Tibial nerve (tissue), 3 donors: Measurements from ENCODE around the gene SLC16A10.

ENCODE experiments used
- POLR2A ChIP-seq, 2 donors: fragments of 450-650 bp; IDR thresholded peaks; one replicate each; pipeline ENCODE4 v1.6.1; 2017; ENCODE audit warnings: antibody characterized with exemption in 2 of 2, mild to moderate bottlenecking in 2 of 2, moderate library complexity in 2 of 2
- TF ChIP-seq, protein P1 (sequence below), 5 experiments: fragments of 200-600 bp in 3 of 5; fragments of 450-650 bp in 2 of 5; sonication (generic) in 3 of 5; IDR thresholded peaks; one replicate each; pipeline ENCODE4 v1.5.1; 2016 to 2019; ENCODE audit warnings: antibody characterized with exemption in 5 of 5, mild to moderate bottlenecking in 3 of 5, moderate library complexity in 2 of 5

DNA sequence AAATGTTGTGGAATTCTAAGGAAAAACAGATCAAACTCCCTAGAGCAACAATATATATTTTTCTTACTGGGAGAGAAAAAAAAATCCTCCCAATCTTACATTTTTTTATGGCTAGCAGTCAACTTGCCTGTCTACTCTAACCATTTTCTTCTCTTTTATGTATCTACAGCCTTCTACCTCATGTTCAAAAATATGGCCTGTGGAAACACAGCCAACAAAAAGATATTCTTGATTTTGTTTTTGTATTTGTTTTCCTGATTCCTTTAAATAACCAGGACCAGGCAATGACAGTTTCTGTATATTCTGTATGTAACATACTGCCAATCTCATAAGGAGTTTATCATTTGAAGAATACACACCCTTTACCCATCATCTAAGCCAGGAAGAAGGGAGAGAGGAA is 13.0 kb upstream of the SLC16A10 start:
- TF ChIP-seq, protein P1, sequence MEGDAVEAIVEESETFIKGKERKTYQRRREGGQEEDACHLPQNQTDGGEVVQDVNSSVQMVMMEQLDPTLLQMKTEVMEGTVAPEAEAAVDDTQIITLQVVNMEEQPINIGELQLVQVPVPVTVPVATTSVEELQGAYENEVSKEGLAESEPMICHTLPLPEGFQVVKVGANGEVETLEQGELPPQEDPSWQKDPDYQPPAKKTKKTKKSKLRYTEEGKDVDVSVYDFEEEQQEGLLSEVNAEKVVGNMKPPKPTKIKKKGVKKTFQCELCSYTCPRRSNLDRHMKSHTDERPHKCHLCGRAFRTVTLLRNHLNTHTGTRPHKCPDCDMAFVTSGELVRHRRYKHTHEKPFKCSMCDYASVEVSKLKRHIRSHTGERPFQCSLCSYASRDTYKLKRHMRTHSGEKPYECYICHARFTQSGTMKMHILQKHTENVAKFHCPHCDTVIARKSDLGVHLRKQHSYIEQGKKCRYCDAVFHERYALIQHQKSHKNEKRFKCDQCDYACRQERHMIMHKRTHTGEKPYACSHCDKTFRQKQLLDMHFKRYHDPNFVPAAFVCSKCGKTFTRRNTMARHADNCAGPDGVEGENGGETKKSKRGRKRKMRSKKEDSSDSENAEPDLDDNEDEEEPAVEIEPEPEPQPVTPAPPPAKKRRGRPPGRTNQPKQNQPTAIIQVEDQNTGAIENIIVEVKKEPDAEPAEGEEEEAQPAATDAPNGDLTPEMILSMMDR (IDR thresholded peaks at IDR 0.05): no peak
- no peak for TF ChIP-seq POLR2A (IDR thresholded peaks at IDR 0.05)
